ENCODE results near the gene ATP6V0B. TPM values are rescaled to one million over a fixed set of nuclear protein-coding genes. Genes with fewer than 3 reads are reported as not detected.

The ATP6V0B gene
- total RNA-seq, 2 donors from 2014 or later = 161 to 203 TPM

- Mint-ChIP-seq H3K27me3 (peaks cover 9 to 20% of the 10 kb centered on the region in 2 donors), H3K36me3 (no peaks in the 10 kb centered on the region), H3K27ac (no peak overlapping the region), H3K9me3 (no peaks in the 10 kb centered on the region), H3K4me1 (ENCODE audit: low read depth in 2 of 2) (peaks cover 0 to 20% of the 10 kb centered on the region in 2 donors), H3K4me3 (no peak overlapping the region)
- no peak for ATAC-seq
- peak; percentile 31 for DNase-seq (ENCODE audit: low spot score)
These were observed 37.4 kb upstream of the ATP6V0B start for GRCh38 chr1:43937179-43937865.

- H3K9me3 Mint-ChIP-seq = no peaks in the 10 kb centered on the region
- DNase-seq (ENCODE audit: low spot score) = no peak
- H3K27me3 Mint-ChIP-seq = peaks cover 0 to 11% of the 10 kb centered on the region in 2 donors
- no peak for ATAC-seq
- H3K36me3 Mint-ChIP-seq = no peaks in the 10 kb centered on the region
- H3K27ac Mint-ChIP-seq = no peak overlapping the region
- H3K4me3 Mint-ChIP-seq = no peak overlapping the region
- H3K4me1 Mint-ChIP-seq (ENCODE audit: low read depth in 2 of 2) = peaks cover 4 to 13% of the 10 kb centered on the region in 2 donors
These were observed 36.4 kb upstream of the ATP6V0B start for GRCh38 chr1:43938383-43938782.

- Mint-ChIP-seq H3K27ac (no peak overlapping the region), H3K4me1 (ENCODE audit: low read depth in 2 of 2) (peaks cover 4 to 10% of the 10 kb centered on the region in 2 donors), H3K36me3 (no peaks in the 10 kb centered on the region), H3K4me3 (no peak overlapping the region), H3K9me3 (no peaks in the 10 kb centered on the region), H3K27me3 (peaks cover 0 to 8% of the 10 kb centered on the region in 2 donors)
- ATAC-seq = no peak
- peak; percentile 48 for DNase-seq (ENCODE audit: low spot score)
These were observed 35.7 kb upstream of the ATP6V0B start for GRCh38 chr1:43938892-43939587.

- Mint-ChIP-seq H3K9me3 (no peaks in the 10 kb centered on the region), H3K4me3 (no peak overlapping the region), H3K4me1 (ENCODE audit: low read depth in 2 of 2) (peaks cover 17 to 23% of the 10 kb centered on the region in 2 donors), H3K27ac (no peak overlapping the region), H3K27me3 (no peaks in the 10 kb centered on the region), H3K36me3 (no peaks in the 10 kb centered on the region)
- ATAC-seq = no peak
- DNase-seq (ENCODE audit: low spot score) = no peak
These were observed 32.3 kb upstream of the ATP6V0B start for GRCh38 chr1:43942411-43942810.

GRCh38 chr1:43944860-43945259, 29.9 kb upstream of the ATP6V0B start:
- Mint-ChIP-seq H3K27ac (peak overlapping the region in 1 of 2 donors; percentile 95), H3K4me1 (ENCODE audit: low read depth in 2 of 2) (peaks cover 24 to 27% of the 10 kb centered on the region in 2 donors), H3K9me3 (no peaks in the 10 kb centered on the region), H3K4me3 (peak overlapping the region; percentile 95), H3K36me3 (no peaks in the 10 kb centered on the region), H3K27me3 (no peaks in the 10 kb centered on the region)
- no peak for ATAC-seq
- no peak for DNase-seq (ENCODE audit: low spot score)

- H3K27ac Mint-ChIP-seq = peak overlapping the region; percentile 86 to 95
- no peaks in the 10 kb centered on the region for H3K27me3 Mint-ChIP-seq
- peaks cover 6% of the 10 kb centered on the region for H3K36me3 Mint-ChIP-seq
- H3K4me1 Mint-ChIP-seq (ENCODE audit: low read depth in 2 of 2) = peaks cover 26 to 33% of the 10 kb centered on the region in 2 donors
- DNase-seq (ENCODE audit: low spot score) (no peak), ATAC-seq (no peak)
- H3K4me3 Mint-ChIP-seq = peak overlapping the region; percentile 95
- no peaks in the 10 kb centered on the region for H3K9me3 Mint-ChIP-seq
These were observed 29.0 kb upstream of the ATP6V0B start for GRCh38 chr1:43945674-43946235.

GRCh38 chr1:43946236-43947060, 28.3 kb upstream of the ATP6V0B start, which contains the start of gene IPO13:
Gene IPO13, plus strand, starts transcription at chr1:43946950. Its CDS starts 651 bp downstream, at chr1:43947601.
- Mint-ChIP-seq H3K4me3 (peak within 1 kb of the TSS; percentile 95), H3K27me3 (no peaks in the 10 kb centered on the region), H3K27ac (peak within 1 kb of the TSS; percentile 86 to 95), H3K36me3 (peaks cover 7% of the 10 kb centered on the region), H3K9me3 (no peaks in the 10 kb centered on the region), H3K4me1 (ENCODE audit: low read depth in 2 of 2) (peaks cover 29 to 40% of the 10 kb centered on the region in 2 donors)
- peak; percentile 98 to 99 for ATAC-seq
- peak; percentile 98 for DNase-seq (ENCODE audit: low spot score)

DNA sequence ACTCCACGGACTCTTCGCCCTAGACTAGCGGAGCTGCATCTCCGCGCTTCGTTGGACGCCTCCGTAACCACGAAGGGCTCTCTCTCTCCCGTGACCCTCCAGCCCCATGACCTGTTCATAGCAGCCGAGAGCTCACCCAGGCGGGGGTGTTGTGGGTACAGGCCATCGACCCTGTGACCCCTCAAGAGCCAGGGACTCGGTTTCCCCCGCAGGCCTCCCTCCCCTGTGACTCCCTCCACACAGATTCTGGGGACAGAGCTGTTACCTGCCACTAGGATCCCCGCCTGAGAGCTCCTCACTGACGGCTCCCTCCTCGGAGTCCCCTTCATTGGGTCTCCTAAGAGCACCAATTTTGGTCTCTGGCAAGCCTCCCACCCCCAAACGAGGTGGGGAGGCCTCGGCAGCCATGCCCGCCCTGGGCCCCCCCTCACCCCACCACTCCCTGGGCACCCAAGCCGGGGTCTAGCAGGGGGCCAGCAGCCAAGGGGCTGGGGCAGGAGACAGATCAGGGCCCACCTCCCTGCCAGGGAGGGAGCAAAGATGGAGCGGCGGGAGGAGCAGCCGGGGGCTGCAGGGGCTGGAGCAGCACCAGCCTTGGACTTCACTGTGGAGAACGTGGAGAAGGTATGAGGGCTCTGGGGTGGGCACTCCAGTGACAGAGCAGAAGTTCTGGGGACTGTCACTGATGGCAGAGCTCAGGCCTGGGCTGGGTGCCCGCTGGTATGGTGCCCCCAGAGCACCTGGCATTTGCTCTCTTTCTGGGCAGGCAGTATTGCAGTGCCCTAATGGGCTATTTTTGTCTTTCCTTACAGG, 27.5 kb upstream of the ATP6V0B start:
- Mint-ChIP-seq H3K4me3 (peak overlapping the region; percentile 95), H3K27ac (peak overlapping the region; percentile 86 to 95), H3K27me3 (no peaks in the 10 kb centered on the region), H3K36me3 (peaks cover 7% of the 10 kb centered on the region), H3K9me3 (no peaks in the 10 kb centered on the region), H3K4me1 (ENCODE audit: low read depth in 2 of 2) (peaks cover 29 to 41% of the 10 kb centered on the region in 2 donors)
- ATAC-seq = no peak
- DNase-seq (ENCODE audit: low spot score) = no peak

- H3K9me3 Mint-ChIP-seq = no peaks in the 10 kb centered on the region
- no peak for ATAC-seq
- H3K27me3 Mint-ChIP-seq = no peaks in the 10 kb centered on the region
- H3K4me1 Mint-ChIP-seq (ENCODE audit: low read depth in 2 of 2) = peaks cover 29 to 37% of the 10 kb centered on the region in 2 donors
- DNase-seq (ENCODE audit: low spot score) = no peak
- H3K27ac Mint-ChIP-seq = peak overlapping the region; percentile 86 to 95
- H3K36me3 Mint-ChIP-seq = peaks cover 7% of the 10 kb centered on the region
- peak overlapping the region; percentile 95 for H3K4me3 Mint-ChIP-seq
These were observed 26.8 kb upstream of the ATP6V0B start for GRCh38 chr1:43947874-43948437.

DNA sequence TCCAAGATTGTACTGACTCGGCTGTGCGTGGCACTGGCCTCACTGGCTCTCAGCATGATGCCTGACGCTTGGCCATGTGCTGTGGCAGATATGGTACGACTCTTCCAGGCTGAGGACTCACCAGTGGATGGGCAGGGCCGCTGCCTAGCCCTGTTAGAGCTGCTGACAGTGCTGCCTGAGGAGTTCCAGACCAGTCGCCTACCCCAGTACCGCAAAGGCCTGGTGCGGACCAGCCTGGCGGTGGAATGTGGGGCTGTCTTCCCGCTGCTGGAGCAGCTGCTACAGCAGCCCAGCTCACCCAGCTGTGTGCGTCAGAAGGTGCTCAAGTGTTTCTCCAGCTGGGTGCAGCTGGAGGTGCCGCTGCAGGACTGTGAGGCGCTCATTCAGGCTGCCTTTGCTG, 25.1 kb upstream of the ATP6V0B start:
- no peak for ATAC-seq
- H3K4me1 Mint-ChIP-seq (ENCODE audit: low read depth in 2 of 2) = peaks cover 29 to 35% of the 10 kb centered on the region in 2 donors

GRCh38 chr1:43951021-43951985, 23.5 kb upstream of the ATP6V0B start:
- no peaks in the 10 kb centered on the region for H3K9me3 Mint-ChIP-seq
- H3K27ac Mint-ChIP-seq = peak overlapping the region in 1 of 2 donors; percentile 30
- H3K4me1 Mint-ChIP-seq (ENCODE audit: low read depth in 2 of 2) = peaks cover 19 to 22% of the 10 kb centered on the region in 2 donors
- DNase-seq (ENCODE audit: low spot score) (no peak), ATAC-seq (no peak)
- no peak overlapping the region for H3K4me3 Mint-ChIP-seq
- H3K27me3 Mint-ChIP-seq = no peaks in the 10 kb centered on the region
- H3K36me3 Mint-ChIP-seq = peaks cover 7% of the 10 kb centered on the region

More for the DNA sequence above, 25.1 kb upstream of the ATP6V0B start:
- Mint-ChIP-seq H3K36me3 (peaks cover 7% of the 10 kb centered on the region), H3K27ac (no peak overlapping the region), H3K4me3 (no peak overlapping the region), H3K27me3 (no peaks in the 10 kb centered on the region), H3K9me3 (no peaks in the 10 kb centered on the region)
- no peak for DNase-seq (ENCODE audit: low spot score)

Measured in natural killer cell treated with Interleukin-12 subunit alpha and Interleukin-12 subunit beta and Interleukin-15 and Interleukin-18, amount 100 ng/mL, for 72 hours (primary cell).